Heart right ventricle (tissue), 16 donors: Measurements from ENCODE around the gene RBBP8NL. TPM values are rescaled to one million over a fixed set of nuclear protein-coding genes. Genes with fewer than 3 reads are reported as not detected.

Source experiments
- ATAC-seq, 8 donors: fragments of 200-7000 bp; cut with Tn5 transposase; one replicate each; pipeline ENCODE4 v1.9.1; 2020; ENCODE audit warnings: mild to moderate bottlenecking in 8 of 8, moderate library complexity in 8 of 8, moderate number of reproducible peaks in 1 of 8
- DNase-seq, 2 donors: peaks; one replicate each; pipeline ENCODE4 v3.0.0-alpha.2; 2020
- H3K27ac ChIP-seq, 10 donors: fragments of 200-600 bp; sonication (generic) in 2 of 10; one replicate each; pipeline versions ENCODE4 v1.5.0 to v1.8.0; 2020 to 2022; ENCODE audit warnings: mild to moderate bottlenecking in 3 of 10
- H3K27me3 ChIP-seq, 7 donors: fragments of 200-600 bp; one replicate each; pipeline ENCODE4 v1.8.0; 2021 to 2022; ENCODE audit warnings: mild to moderate bottlenecking in 2 of 7
- H3K36me3 ChIP-seq, 9 donors: fragments of 200-600 bp; sonication (generic) in 1 of 9; one replicate each; pipeline versions ENCODE4 v1.5.0 to v1.8.0; 2020 to 2022; ENCODE audit warnings: mild to moderate bottlenecking in 2 of 9
- H3K4me1 ChIP-seq, 9 donors: fragments of 200-600 bp; sonication (generic) in 1 of 9; one replicate each; pipeline versions ENCODE4 v1.5.0 to v1.8.0; 2020 to 2022; ENCODE audit warnings: mild to moderate bottlenecking in 4 of 9
- H3K4me3 ChIP-seq, 10 donors: fragments of 200-600 bp; sonication (generic) in 2 of 10; one replicate each; pipeline versions ENCODE4 v1.5.0 to v1.8.0; 2020 to 2022; ENCODE audit warnings: mild to moderate bottlenecking in 7 of 10, moderate library complexity in 2 of 10
- H3K9me3 ChIP-seq, 11 donors: fragments of 200-600 bp in 10 of 11; sonication (generic) in 2 of 11; one replicate each; pipeline versions ENCODE4 v1.5.0 to v1.8.0; 2013 to 2022; ENCODE audit warnings: mild to moderate bottlenecking in 2 of 11, control low read depth in 1 of 11, moderate library complexity in 1 of 11
- CTCF ChIP-seq, 9 donors: fragments of 200-600 bp; sonication (generic) in 2 of 9; IDR thresholded peaks; one replicate each; pipeline versions ENCODE4 v1.5.0 to v1.8.0; 2021 to 2022; ENCODE audit warnings: antibody characterized with exemption in 9 of 9, mild to moderate bottlenecking in 5 of 9, moderate library complexity in 1 of 9
- WGBS, 2 donors: extraction: QIAGEN DNeasy Blood & Tissue Kit; methylation state at CpG; one replicate each; pipeline ENCODE4 v1.1.7; 2013; ENCODE audit warnings: inconsistent platforms in 1 of 2; 5-methylcytosine and 5-hydroxymethylcytosine counted together
- intact Hi-C, 10 donors: fragments of 100-400 bp; cut with DNase I; formaldehyde crosslinking; loops; one replicate each; pipeline versions ENCODE4 v1.11.1 to v1.14.2; 2022
- polyA plus RNA-seq, 2 donors: library from polyadenylated mRNA; stranded (reverse); fragments of 200-250 nt; gene quantifications; one replicate each; pipeline ENCODE4 v1.2.3, GENCODE V29; 2013
- total RNA-seq, 10 donors: library from RNA; stranded (reverse); fragmentation: NEBNext Ultra II Directional in 3 of 10; extraction: Animal tissue kit (Norgen Biotek cat#: 25700) in 3 of 10; gene quantifications; one replicate each; pipeline versions ENCODE4 v1.2.1 to v1.2.4, GENCODE V29; 2021 to 2023
- donor health status: Arrhythmogenic right ventricular cardiomyopathy.
- donor health status: ischemic (EF 13 %, LVEDD 7.1; RV severe dilation, severe dysfunction).
- donor health status: healthy with polysubstance abuse.
- donor health status: DM: no; HTN: yes; CAD: no.
- donor health status: DM: no; HTN: no; CAD: no.
- donor health status: ischemic (EF 25% LVEDD 6.9; RV normal size, moderate dysfunction).
- donor health status: ischemic (EF 25% LVEDD 5.7; RV mildly dilated, moderate dysfunction).
- donor health status: healthy.
- donor health status: DM: yes; HTN: yes; CAD: no.
- donor health status: Ischemic cardiomyopathy.
- donor health status: ischemic (EF 35%, LVEDD 5.7; RV mildly dilated, moderate dysfunction).
- donor health status: nonischemic (EF 11% LVEDD 7.7; RV severe dilation, severe dysfunction).
- donor health status: DM: yes; HTN: yes; CAD: no.
- donor health status: PGD.
- donor health status: ischemic (EF 29% LVEDD 5.4; RV normal size, mild dysfunction).
- donor health status: nonischemic (EF 23%, LVEDD 6.1; RV moderate dilation, normal function).

The RBBP8NL gene
- total and polyA plus RNA-seq, 12 donors = not detected

DNA sequence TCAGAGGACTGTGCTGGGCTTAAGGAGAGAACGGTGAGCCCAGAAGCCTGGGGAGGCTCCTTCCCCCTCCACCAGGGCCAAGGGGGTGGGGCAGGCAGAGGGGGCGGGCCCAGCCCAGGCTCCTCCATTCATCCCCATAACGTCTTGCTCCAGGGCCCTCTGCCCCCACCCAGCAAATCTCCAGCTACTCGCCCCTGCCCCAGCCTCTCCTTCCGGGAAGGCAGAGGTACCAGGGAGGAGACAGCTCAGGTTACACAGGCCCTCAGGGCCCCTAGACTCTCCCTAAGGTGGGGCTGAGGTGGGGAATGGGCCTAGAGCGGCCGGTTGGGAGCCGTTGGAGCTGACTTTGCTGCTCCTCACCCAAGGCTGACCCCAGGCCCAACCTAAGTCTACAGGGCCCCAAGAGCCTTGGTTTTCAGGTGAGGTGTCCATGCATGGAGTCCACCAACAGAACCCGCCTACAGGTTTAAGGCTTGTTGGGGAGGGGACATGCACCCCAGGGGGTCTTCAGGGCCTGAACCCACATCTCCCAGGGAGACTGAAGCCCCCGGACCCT, 61.4 kb downstream of the RBBP8NL start:
- intact Hi-C loops = loop anchor here in 2 of 10 donors (2.0 to 5.0 kb wide), 2 partner anchors 15 to 64 kb away; partner anchors contain the start of gene ADRM1 (in 1 of the 2)
- WGBS, 2 donors = 16 to 22% methylated on average over 10 of the region's 10 CpGs
- Histone ChIP-seq H3K27ac (peak overlapping the region; percentile 89 to 99 (median 94)), H3K4me1 (peaks cover 54 to 94% (median 91%) of the 10 kb centered on the region in 9 donors), H3K9me3 (no peaks in the 10 kb centered on the region), H3K27me3 (peaks cover 0 to 55% (median 0%) of the 10 kb centered on the region in 7 donors), H3K4me3 (peak overlapping the region; percentile 68 to 95 (median 91)), H3K36me3 (peaks cover 0 to 9% (median 0%) of the 10 kb centered on the region in 9 donors)
- DNase-seq (no peak), ATAC-seq (peak in 7 of 8 donors; percentile 6 to 58 (median 40))
- no peak for TF ChIP-seq CTCF (IDR thresholded peaks at IDR 0.05)

DNA sequence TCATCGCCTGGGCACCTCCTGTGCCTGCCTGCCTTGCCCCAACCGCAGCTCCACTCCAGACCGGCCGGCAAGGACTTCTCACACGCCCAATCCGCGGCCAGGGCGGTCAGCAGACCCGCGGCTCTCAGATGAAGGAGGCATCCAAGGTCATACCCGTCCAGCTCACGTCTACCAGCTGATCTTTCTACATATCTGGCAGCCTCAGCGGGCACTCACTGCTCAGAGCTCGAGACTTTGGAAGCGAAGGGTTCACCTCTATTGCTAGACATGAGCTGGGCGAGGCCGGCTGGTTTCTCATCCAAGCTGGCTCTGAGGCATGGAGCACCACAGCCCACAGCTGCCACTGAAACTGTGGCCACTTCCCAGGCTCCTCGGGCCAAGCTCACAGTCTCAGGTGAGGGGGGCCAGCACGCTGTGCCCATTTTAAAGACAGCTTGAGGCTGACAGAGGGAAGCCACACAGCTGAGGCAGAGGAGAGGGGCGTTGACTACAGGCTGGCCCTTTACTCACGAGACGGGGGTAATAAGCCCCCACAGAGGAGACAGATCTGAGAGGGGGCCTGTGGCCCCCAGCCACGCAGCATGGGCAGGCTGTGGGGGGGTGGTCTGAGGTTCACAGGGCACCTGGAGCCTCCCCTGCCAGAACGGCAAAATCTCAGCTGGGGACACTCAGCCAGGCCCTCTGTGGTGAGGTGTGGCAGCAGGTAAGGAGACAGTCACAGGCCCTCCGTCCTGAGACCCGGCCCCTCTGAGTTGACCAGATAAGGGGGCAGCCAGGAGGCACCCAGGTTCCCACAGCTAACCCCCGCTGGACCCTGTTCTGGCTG, 62.2 kb downstream of the RBBP8NL start:
- intact Hi-C loops = loop anchor here in 2 of 10 donors (2.0 to 5.0 kb wide), 2 partner anchors 16 to 63 kb away; partner anchors contain the start of gene ADRM1 (in 1 of the 2)
- peak overlapping the region in 9 of 10 donors; percentile 70 to 95 (median 91) for H3K4me3 ChIP-seq
- peaks cover 0 to 9% (median 0%) of the 10 kb centered on the region in 9 donors for H3K36me3 ChIP-seq
- H3K9me3 ChIP-seq = no peaks in the 10 kb centered on the region
- H3K27me3 ChIP-seq = peaks cover 0 to 53% (median 0%) of the 10 kb centered on the region in 7 donors
- peaks cover 57 to 91% (median 88%) of the 10 kb centered on the region in 9 donors for H3K4me1 ChIP-seq
- DNase-seq (peak; percentile 69 to 71), ATAC-seq (peak; percentile 5 to 68 (median 54))
- H3K27ac ChIP-seq = peak overlapping the region; percentile 80 to 99 (median 94)
- 41 to 43% methylated on average over 26 to 27 of the region's 27 CpGs for WGBS, 2 donors
- no peak for TF ChIP-seq CTCF (IDR thresholded peaks at IDR 0.05)

DNA sequence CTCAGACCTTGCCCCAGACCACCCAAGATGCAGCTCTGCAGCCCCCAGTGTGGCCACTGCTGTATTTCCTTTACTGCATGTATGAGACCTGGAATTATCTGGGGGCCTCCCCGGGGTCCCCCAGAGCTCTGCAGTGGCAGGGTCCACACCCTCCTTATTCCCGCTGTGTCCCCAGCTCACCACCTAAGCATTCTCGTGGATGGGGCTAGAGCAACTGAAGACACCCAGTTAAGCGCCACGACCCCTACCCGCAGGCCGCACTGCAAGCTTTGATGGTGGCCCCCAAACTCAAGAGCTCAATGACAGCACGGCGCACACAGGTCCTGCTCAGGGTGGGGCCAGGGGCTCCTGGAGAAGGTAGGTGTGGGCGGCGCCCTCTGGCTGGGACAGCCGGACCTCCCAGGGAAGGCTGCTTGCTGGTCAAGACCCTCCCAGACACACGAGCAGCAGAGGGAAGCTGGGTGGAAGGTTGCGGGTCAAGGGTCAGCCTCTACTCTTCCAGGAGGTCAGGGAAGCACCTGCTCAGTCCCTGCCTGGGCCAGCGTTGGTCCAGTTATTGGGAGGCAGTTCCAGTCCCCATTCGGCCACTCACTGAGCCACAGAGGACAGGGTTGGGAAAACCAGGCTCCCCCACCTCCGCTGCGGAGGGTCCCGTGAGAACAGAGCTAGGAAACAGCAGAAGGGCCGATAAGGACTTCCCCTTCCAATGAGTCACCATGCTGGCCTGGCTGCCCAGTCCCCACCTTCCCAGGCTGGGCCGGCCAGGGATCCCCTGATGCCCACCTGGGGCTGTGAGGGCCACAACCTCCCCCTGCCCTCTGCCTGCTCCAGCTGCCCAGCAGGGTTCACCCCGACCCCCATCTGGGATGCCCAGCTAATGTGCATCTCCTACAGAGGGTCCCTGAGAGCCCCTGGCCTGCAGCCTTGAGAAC, 63.2 kb downstream of the RBBP8NL start:
- 60 to 65% methylated on average over 22 of the region's 22 CpGs for WGBS, 2 donors
- intact Hi-C loops = loop anchor here in 1 of 10 donors (2.0 kb wide), 1 partner anchor 17 kb away; no protein-coding TSS in a partner anchor
- no peak for TF ChIP-seq CTCF (IDR thresholded peaks at IDR 0.05)

More for the DNA sequence above, 63.2 kb downstream of the RBBP8NL start:
- Histone ChIP-seq H3K9me3 (no peaks in the 10 kb centered on the region), H3K4me1 (peaks cover 63 to 91% (median 88%) of the 10 kb centered on the region in 9 donors), H3K36me3 (peaks cover 0 to 9% (median 0%) of the 10 kb centered on the region in 9 donors), H3K4me3 (peak overlapping the region in 9 of 10 donors; percentile 70 to 95 (median 91)), H3K27me3 (peaks cover 0 to 44% (median 0%) of the 10 kb centered on the region in 7 donors), H3K27ac (peak overlapping the region; percentile 80 to 99 (median 94))
- DNase-seq (peak; percentile 61 to 68), ATAC-seq (peak in 7 of 8 donors; percentile 9 to 51 (median 31))
